ENCODE results near the gene CEP57L1. TPM values are rescaled to one million over a fixed set of nuclear protein-coding genes. Genes with fewer than 3 reads are reported as not detected.
"Not testable (repeated sequence)": the region's sequence is repeated elsewhere in the genome, so short reads cannot be mapped to it uniquely, and the experiment has no call there.

The CEP57L1 gene
- total and polyA plus RNA-seq, 10 donors, result 5.1 to 28.7 (median 12.4) TPM

DNA sequence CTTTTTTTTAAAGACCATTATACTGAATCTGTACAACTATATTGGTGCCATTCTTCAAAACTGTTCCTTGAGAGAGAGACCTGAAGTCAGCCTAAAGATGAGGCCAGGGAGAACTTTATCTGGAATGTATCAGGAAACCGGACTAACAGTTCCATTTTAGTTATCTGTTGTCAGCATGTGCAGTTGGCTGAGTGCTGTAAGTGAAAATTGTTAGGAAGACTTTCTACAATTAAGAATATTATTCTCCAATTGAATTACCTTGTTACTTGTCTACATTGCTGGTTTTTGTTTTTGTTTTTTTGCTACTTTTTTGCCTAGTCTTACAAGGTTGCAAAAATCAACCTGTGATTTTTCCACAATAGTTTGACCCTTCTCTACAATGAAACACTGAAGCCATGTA is 7.5 kb downstream of the CEP57L1 start:
- Histone ChIP-seq H3K4me3 (no peak overlapping the region), H3K27ac (no peak overlapping the region), H3K27me3 (replicated peaks in 1 of 7) (no peaks in the 10 kb centered on the region), H3K4me1 (peaks cover 0 to 12% (median 0%) of the 10 kb centered on the region in 6 donors), H3K36me3 (peaks cover 0 to 20% (median 0%) of the 10 kb centered on the region in 6 donors), H3K9me3 (no peaks in the 10 kb centered on the region)
- no peak for DNase-seq
- 66 to 87% (median 76%) methylated on average over 1 of the region's 1 CpG for WGBS, 5 donors
- intact Hi-C loops (cut with DNase I; ENCODE audit: low total_unique reads), result no loop called here
- TF ChIP-seq POLR2AphosphoS5 (IDR thresholded peaks at IDR 0.05) (no peak), CTCF (IDR thresholded peaks at IDR 0.05 in 8 of 11, conservative IDR thresholded peaks at IDR 0.05 in 3 of 11) (no peak), POLR2A (IDR thresholded peaks at IDR 0.05) (no peak)

DNA sequence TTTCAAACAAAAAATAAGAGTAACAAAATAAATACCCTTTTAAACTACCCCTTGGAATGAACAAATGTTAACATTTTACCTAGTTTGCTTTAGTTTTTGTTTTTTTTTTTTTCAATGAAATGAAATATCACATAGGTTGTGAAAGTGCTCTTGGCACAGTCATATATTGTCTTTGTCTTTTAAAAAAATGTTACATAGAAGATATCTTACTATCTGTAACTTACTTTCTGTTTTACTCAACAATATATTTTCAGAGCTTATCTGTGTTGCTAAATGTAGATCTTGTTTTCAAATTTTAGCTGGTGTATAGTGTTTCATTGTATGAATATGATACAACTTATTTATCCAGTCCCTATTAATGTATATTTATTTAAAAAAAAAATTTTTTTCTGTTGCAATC is 8.6 kb downstream of the CEP57L1 start:
- intact Hi-C loops (cut with DNase I; ENCODE audit: low total_unique reads), result no loop called here
- Histone ChIP-seq H3K9me3 (no peaks in the 10 kb centered on the region), H3K4me3 (no peak overlapping the region), H3K27ac (no peak overlapping the region), H3K36me3 (peaks cover 0 to 20% (median 0%) of the 10 kb centered on the region in 6 donors), H3K4me1 (peaks cover 0 to 12% (median 0%) of the 10 kb centered on the region in 6 donors), H3K27me3 (replicated peaks in 1 of 7) (no peaks in the 10 kb centered on the region)
- DNase-seq, result no peak
- TF ChIP-seq CTCF (IDR thresholded peaks at IDR 0.05 in 8 of 11, conservative IDR thresholded peaks at IDR 0.05 in 3 of 11) (no peak), POLR2AphosphoS5 (IDR thresholded peaks at IDR 0.05) (no peak), POLR2A (IDR thresholded peaks at IDR 0.05) (no peak)

GRCh38 chr6:109104512-109104911 is 9.2 kb downstream of the CEP57L1 start:
- WGBS, 5 donors, result 84 to 98% (median 94%) methylated on average over 3 of the region's 3 CpGs
- H3K4me1 ChIP-seq, result peaks cover 0 to 12% (median 0%) of the 10 kb centered on the region in 6 donors
- no peak overlapping the region for H3K27ac ChIP-seq
- DNase-seq, result no peak
- H3K9me3 ChIP-seq, result peaks cover 0 to under 1% (median 0%) of the 10 kb centered on the region in 8 donors
- peaks cover 0 to 20% (median 0%) of the 10 kb centered on the region in 6 donors for H3K36me3 ChIP-seq
- no peaks in the 10 kb centered on the region for H3K27me3 ChIP-seq (replicated peaks in 1 of 7)
- no peak for TF ChIP-seq POLR2A (IDR thresholded peaks at IDR 0.05)
- no peak overlapping the region for H3K4me3 ChIP-seq
- intact Hi-C loops (cut with DNase I; ENCODE audit: low total_unique reads), result no loop called here

GRCh38 chr6:109105681-109106080 is 10.4 kb downstream of the CEP57L1 start:
- 86 to 98% (median 93%) methylated on average over 5 of the region's 5 CpGs for WGBS, 5 donors
- TF ChIP-seq POLR2AphosphoS5 (IDR thresholded peaks at IDR 0.05) (no peak), CTCF (IDR thresholded peaks at IDR 0.05 in 8 of 11, conservative IDR thresholded peaks at IDR 0.05 in 3 of 11) (no peak), POLR2A (IDR thresholded peaks at IDR 0.05) (no peak)
- no peaks in the 10 kb centered on the region for H3K27me3 ChIP-seq (replicated peaks in 1 of 7)
- peaks cover 0 to 12% (median 0%) of the 10 kb centered on the region in 6 donors for H3K4me1 ChIP-seq
- H3K4me3 ChIP-seq, result no peak overlapping the region
- intact Hi-C loops (cut with DNase I; ENCODE audit: low total_unique reads), result no loop called here
- DNase-seq, result no peak
- no peak overlapping the region for H3K27ac ChIP-seq
- peaks cover 0 to 6% (median 0%) of the 10 kb centered on the region in 8 donors for H3K9me3 ChIP-seq
- peaks cover 0 to 19% (median 0%) of the 10 kb centered on the region in 6 donors for H3K36me3 ChIP-seq

DNA sequence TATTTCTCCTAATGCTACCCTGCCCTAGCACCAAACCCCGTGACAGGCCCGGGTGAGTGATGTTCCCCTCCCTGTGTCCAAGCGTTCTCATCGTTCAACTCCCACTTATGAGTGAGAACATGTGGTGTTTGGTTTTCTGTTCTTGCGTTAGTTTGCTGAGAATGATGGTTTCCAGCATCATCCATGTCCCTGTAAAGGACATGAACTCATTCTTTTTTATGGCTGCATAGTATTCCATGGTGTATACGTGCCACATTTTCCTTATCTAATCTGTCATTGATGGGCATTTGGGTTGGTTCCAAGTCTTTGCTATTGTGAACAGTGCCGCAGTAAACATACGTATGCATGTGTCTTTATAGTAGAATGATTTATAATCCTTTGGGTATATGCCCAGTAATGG is 14.4 kb downstream of the CEP57L1 start:
- H3K27ac ChIP-seq; H3K9me3 ChIP-seq; DNase-seq; H3K4me1 ChIP-seq; H3K36me3 ChIP-seq; H3K4me3 ChIP-seq; H3K27me3 ChIP-seq (replicated peaks in 1 of 7); intact Hi-C loops (cut with DNase I; ENCODE audit: low total_unique reads): not testable (repeated sequence)
- WGBS, 5 donors, result 95 to 98% (median 97%) methylated on average over 8 of the region's 8 CpGs

DNA sequence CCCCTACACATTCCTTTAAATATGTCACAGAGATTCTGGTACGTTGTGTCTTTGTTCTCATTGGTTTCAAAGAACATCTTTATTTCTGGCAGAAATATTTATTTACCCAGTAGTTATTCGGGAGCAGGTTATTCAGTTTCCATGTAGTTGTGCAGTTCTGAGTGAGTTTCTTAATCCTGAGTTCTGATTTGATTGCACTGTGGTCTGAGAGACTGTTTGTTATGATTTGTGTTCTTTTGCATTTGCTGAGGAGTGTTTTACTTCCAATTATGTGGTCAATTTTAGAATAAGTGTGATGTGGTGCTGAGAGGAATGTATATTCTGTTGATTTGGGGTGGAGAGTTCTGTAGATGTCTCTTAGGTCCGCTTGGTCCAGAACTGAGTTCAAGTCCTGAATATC is 17.4 kb downstream of the CEP57L1 start:
- WGBS, 5 donors, result 85 to 93% (median 91%) methylated on average over 3 of the region's 3 CpGs
- intact Hi-C loops (cut with DNase I; ENCODE audit: low total_unique reads), result not testable (repeated sequence)

More for the DNA sequence above, 17.4 kb downstream of the CEP57L1 start:
- H3K27me3 ChIP-seq (replicated peaks in 1 of 7); H3K36me3 ChIP-seq; H3K9me3 ChIP-seq; H3K27ac ChIP-seq; DNase-seq; H3K4me3 ChIP-seq; H3K4me1 ChIP-seq: not testable (repeated sequence)
